ENCODE data around the gene GARIN1A. TPM values are rescaled to one million over a fixed set of nuclear protein-coding genes. Genes with fewer than 3 reads are reported as not detected.
"Not testable (repeated sequence)": the region's sequence is repeated elsewhere in the genome, so short reads cannot be mapped to it uniquely, and the experiment has no call there.

GARIN1A gene
- total and polyA plus RNA-seq, 2 donors (not counting 1 experiment from before 2014, with no cell fraction given): 0.70 to 2.2 TPM

DNA sequence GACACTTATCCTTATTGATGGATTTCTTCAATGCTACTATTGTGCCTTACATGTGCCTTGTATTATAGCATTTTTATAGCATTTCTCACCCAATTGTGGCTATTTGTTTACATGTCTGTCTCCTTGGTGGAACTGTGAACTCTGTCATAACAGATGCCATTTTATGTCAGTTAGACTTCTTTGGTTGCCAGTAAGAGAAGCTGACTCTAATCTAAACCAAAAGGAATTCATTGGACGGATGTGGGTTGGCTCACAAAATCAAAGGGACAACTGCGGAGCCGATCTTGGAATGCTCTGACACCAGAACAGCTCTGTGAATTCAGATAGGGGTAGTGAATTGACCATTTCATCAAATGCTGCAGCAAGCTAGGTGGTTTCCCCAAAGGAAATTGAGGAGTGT lies 15.0 kb downstream of the GARIN1A start:
- CTCF ChIA-PET: no interaction called here
- H3K4me2 ChIP-seq (replicated peaks; ENCODE audit: low read depth, low read length, poor library complexity, severe bottlenecking): no peak overlapping the region
- 93% methylated on average over 3 of the region's 3 CpGs for WGBS (ENCODE audit: insufficient coverage)
- no peaks in the 10 kb centered on the region for H3K4me1 Mint-ChIP-seq
- ATAC-seq (ENCODE audit: low read depth): no peak
- POLR2A ChIA-PET: no interaction called here
- H2AFZ ChIP-seq (ENCODE audit: insufficient read depth, low read depth, low read length, poor library complexity, severe bottlenecking): no peak overlapping the region
- no peak overlapping the region for H3K27ac Mint-ChIP-seq
- no peaks in the 10 kb centered on the region for H3K27me3 ChIP-seq (replicated peaks in 1 of 4; ENCODE audit: control extremely low read depth in 1 of 4, control insufficient read depth in 3 of 4, insufficient read depth in 4 of 4, low read length in 3 of 4)
- intact Hi-C loops (cut with micrococcal nuclease): no loop called here
- H4K20me1 ChIP-seq (ENCODE audit: control insufficient read depth, insufficient read depth, low read length, poor library complexity, severe bottlenecking): no peaks in the 10 kb centered on the region
- H3K4me3 Mint-ChIP-seq: no peak overlapping the region
- no peak for TF ChIP-seq EZH2 (IDR thresholded peaks at IDR 0.05; ENCODE audit: borderline replicate concordance, insufficient read depth, low read depth, low read length, poor library complexity, severe bottlenecking)
- TF ChIP-seq, protein P1, sequence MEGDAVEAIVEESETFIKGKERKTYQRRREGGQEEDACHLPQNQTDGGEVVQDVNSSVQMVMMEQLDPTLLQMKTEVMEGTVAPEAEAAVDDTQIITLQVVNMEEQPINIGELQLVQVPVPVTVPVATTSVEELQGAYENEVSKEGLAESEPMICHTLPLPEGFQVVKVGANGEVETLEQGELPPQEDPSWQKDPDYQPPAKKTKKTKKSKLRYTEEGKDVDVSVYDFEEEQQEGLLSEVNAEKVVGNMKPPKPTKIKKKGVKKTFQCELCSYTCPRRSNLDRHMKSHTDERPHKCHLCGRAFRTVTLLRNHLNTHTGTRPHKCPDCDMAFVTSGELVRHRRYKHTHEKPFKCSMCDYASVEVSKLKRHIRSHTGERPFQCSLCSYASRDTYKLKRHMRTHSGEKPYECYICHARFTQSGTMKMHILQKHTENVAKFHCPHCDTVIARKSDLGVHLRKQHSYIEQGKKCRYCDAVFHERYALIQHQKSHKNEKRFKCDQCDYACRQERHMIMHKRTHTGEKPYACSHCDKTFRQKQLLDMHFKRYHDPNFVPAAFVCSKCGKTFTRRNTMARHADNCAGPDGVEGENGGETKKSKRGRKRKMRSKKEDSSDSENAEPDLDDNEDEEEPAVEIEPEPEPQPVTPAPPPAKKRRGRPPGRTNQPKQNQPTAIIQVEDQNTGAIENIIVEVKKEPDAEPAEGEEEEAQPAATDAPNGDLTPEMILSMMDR (IDR thresholded peaks at IDR 0.05): no peak
- H3K79me2 ChIP-seq (ENCODE audit: control insufficient read depth, insufficient read depth, low read length): no peaks in the 10 kb centered on the region
- no peaks in the 10 kb centered on the region for H3K9me3 Mint-ChIP-seq (ENCODE audit: insufficient read depth)
- no peaks in the 10 kb centered on the region for H3K9me3 ChIP-seq (ENCODE audit: control extremely low read depth in 1 of 3, control insufficient read depth in 2 of 3, insufficient read depth in 1 of 3, low read length in 2 of 3)
- H3K27me3 Mint-ChIP-seq: peaks cover 3% of the 10 kb centered on the region
- DNase-seq: no peak
- H3K4me1 ChIP-seq (ENCODE audit: control insufficient read depth in 2 of 2, insufficient read depth in 2 of 2, low read length in 2 of 2): no peaks in the 10 kb centered on the region
- no peaks in the 10 kb centered on the region for H3K36me3 ChIP-seq (replicated peaks in 1 of 2; ENCODE audit: control extremely low read depth in 1 of 2, control insufficient read depth in 1 of 2, extremely low read depth in 1 of 2, insufficient read depth in 2 of 2, low read length in 1 of 2)
- H3K9ac ChIP-seq (ENCODE audit: low read length): no peak overlapping the region
- no peak overlapping the region for H3K27ac ChIP-seq (ENCODE audit: low read length in 2 of 2)
- no peak overlapping the region for H3K4me3 ChIP-seq (ENCODE audit: control extremely low read depth in 1 of 5, extremely low read depth in 1 of 5, insufficient read depth in 1 of 5, low read depth in 2 of 5, low read length in 4 of 5)

DNA sequence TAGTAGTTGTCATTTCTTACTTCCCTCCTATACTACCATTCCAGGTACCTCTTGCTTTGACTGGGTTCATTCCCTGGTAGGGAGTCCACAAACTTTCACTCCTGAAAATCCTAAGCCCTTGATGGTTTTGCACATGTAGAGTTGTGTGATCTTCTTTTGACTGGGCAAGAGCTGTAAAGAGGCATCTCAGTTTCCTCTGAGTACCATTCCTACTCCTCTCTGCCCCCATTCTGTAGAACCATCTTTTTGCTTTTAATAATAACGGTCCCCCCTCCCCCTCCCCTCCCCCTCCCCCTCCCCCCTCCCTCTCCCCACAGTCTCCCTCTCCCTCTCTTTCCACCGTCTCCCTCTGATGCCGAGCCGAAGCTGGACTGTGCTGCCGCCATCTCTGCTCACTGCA lies 16.4 kb downstream of the GARIN1A start:
- no peak for TF ChIP-seq EZH2 (IDR thresholded peaks at IDR 0.05; ENCODE audit: borderline replicate concordance, insufficient read depth, low read depth, low read length, poor library complexity, severe bottlenecking)
- TF ChIP-seq, protein P1 (IDR thresholded peaks at IDR 0.05): no peak
- H3K9me3 Mint-ChIP-seq (ENCODE audit: insufficient read depth): no peaks in the 10 kb centered on the region
- H3K27me3 ChIP-seq (replicated peaks in 1 of 4; ENCODE audit: control extremely low read depth in 1 of 4, control insufficient read depth in 3 of 4, insufficient read depth in 4 of 4, low read length in 3 of 4): peaks cover 0 to 4% (median 0%) of the 10 kb centered on the region in 4 experiments
- H3K36me3 ChIP-seq (replicated peaks in 1 of 2; ENCODE audit: control extremely low read depth in 1 of 2, control insufficient read depth in 1 of 2, extremely low read depth in 1 of 2, insufficient read depth in 2 of 2, low read length in 1 of 2): no peaks in the 10 kb centered on the region
- H3K27ac Mint-ChIP-seq: no peak overlapping the region
- ChIA-PET POLR2A (no interaction called here), CTCF (no interaction called here)
- intact Hi-C loops (cut with micrococcal nuclease): no loop called here
- no peak overlapping the region for H3K4me3 ChIP-seq (ENCODE audit: control extremely low read depth in 1 of 5, extremely low read depth in 1 of 5, insufficient read depth in 1 of 5, low read depth in 2 of 5, low read length in 4 of 5)
- H3K4me1 Mint-ChIP-seq: no peaks in the 10 kb centered on the region
- H3K27me3 Mint-ChIP-seq: peaks cover 8% of the 10 kb centered on the region
- H3K4me3 Mint-ChIP-seq: no peak overlapping the region
- no peak overlapping the region for H3K27ac ChIP-seq (ENCODE audit: low read length in 2 of 2)
- H3K9ac ChIP-seq (ENCODE audit: low read length): no peak overlapping the region
- ATAC-seq (ENCODE audit: low read depth) (no peak), DNase-seq (no peak)
- H3K79me2 ChIP-seq (ENCODE audit: control insufficient read depth, insufficient read depth, low read length): no peaks in the 10 kb centered on the region
- no CpG with 5 or more reads among the region's 5 CpGs for WGBS (ENCODE audit: insufficient coverage)
- H2AFZ ChIP-seq (ENCODE audit: insufficient read depth, low read depth, low read length, poor library complexity, severe bottlenecking): no peak overlapping the region
- H3K4me2 ChIP-seq (replicated peaks; ENCODE audit: low read depth, low read length, poor library complexity, severe bottlenecking): no peak overlapping the region
- no peaks in the 10 kb centered on the region for H3K4me1 ChIP-seq (ENCODE audit: control insufficient read depth in 2 of 2, insufficient read depth in 2 of 2, low read length in 2 of 2)
- H3K9me3 ChIP-seq (ENCODE audit: control extremely low read depth in 1 of 3, control insufficient read depth in 2 of 3, insufficient read depth in 1 of 3, low read length in 2 of 3): no peaks in the 10 kb centered on the region
- H4K20me1 ChIP-seq (ENCODE audit: control insufficient read depth, insufficient read depth, low read length, poor library complexity, severe bottlenecking): no peaks in the 10 kb centered on the region

DNA sequence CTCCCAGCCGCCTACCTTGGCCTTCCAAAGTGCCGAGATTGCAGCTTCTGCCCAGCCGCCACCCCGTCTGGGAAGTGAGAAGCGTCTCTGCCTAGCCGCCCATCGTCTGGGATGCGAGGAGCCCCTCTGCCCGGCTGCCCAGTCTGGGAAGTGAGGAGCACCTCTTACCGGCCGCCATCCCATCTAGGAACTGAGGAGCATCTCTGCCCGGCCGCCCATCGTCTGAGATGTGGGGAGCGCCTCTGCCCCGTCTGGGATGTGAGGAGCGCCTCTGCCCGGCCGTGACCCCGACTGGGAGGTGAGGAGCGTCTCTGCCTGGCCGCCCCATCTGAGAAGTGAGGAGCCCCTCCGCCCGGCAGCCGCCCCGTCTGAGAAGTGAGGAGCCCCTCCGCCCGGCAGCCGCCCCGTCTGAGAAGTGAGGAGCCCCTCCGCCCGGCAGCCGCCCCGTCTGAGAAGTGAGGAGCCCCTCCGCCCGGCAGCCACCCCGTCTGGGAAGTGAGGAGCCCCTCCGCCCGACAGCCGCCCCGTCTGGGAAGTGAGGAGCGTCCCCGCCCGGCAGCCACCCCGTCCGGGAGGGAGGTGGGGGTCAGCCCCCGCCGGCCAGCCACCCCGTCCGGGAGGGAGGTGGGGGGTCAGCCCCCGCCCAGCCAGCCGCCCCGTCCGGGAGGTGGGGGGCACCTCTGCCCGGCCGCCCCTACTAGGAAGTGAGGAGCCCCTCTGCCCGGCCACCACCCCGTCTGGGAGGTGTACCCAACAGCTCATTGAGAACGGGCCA lies 17.3 kb downstream of the GARIN1A start:
- H3K27me3 ChIP-seq (replicated peaks in 1 of 4; ENCODE audit: control extremely low read depth in 1 of 4, control insufficient read depth in 3 of 4, insufficient read depth in 4 of 4, low read length in 3 of 4); H3K9me3 ChIP-seq (ENCODE audit: control extremely low read depth in 1 of 3, control insufficient read depth in 2 of 3, insufficient read depth in 1 of 3, low read length in 2 of 3); DNase-seq; POLR2A ChIA-PET; H3K27ac ChIP-seq (ENCODE audit: low read length in 2 of 2); H3K9ac ChIP-seq (ENCODE audit: low read length); H3K79me2 ChIP-seq (ENCODE audit: control insufficient read depth, insufficient read depth, low read length); H3K4me1 ChIP-seq (ENCODE audit: control insufficient read depth in 2 of 2, insufficient read depth in 2 of 2, low read length in 2 of 2); H3K4me2 ChIP-seq (replicated peaks; ENCODE audit: low read depth, low read length, poor library complexity, severe bottlenecking); H2AFZ ChIP-seq (ENCODE audit: insufficient read depth, low read depth, low read length, poor library complexity, severe bottlenecking); ATAC-seq (ENCODE audit: low read depth); intact Hi-C loops (cut with micrococcal nuclease); H4K20me1 ChIP-seq (ENCODE audit: control insufficient read depth, insufficient read depth, low read length, poor library complexity, severe bottlenecking); H3K4me1 Mint-ChIP-seq; H3K9me3 Mint-ChIP-seq (ENCODE audit: insufficient read depth); H3K27ac Mint-ChIP-seq; H3K36me3 ChIP-seq (replicated peaks in 1 of 2; ENCODE audit: control extremely low read depth in 1 of 2, control insufficient read depth in 1 of 2, extremely low read depth in 1 of 2, insufficient read depth in 2 of 2, low read length in 1 of 2); CTCF ChIA-PET; H3K4me3 ChIP-seq (ENCODE audit: control extremely low read depth in 1 of 5, extremely low read depth in 1 of 5, insufficient read depth in 1 of 5, low read depth in 2 of 5, low read length in 4 of 5); H3K4me3 Mint-ChIP-seq: not testable (repeated sequence)
- WGBS (ENCODE audit: insufficient coverage): 100% methylated on average over 25 of the region's 59 CpGs
- H3K27me3 Mint-ChIP-seq: peaks cover 12% of the 10 kb centered on the region
